Neural progenitor cell (in vitro differentiated cells): ENCODE measurements around the gene FBRSL1. TPM values are rescaled to one million over a fixed set of nuclear protein-coding genes. Genes with fewer than 3 reads are reported as not detected.

Source experiments
- DNase-seq: peaks from one replicate; pipeline ENCODE4 v3.0.0-alpha.2; 2016; ENCODE audit warnings: low spot score
- H2AFZ ChIP-seq: fragments of 200-600 bp; sonication (generic); replicated peaks from 2 replicates; pipeline ENCODE4 v1.6.1; 2016; ENCODE audit warnings: antibody characterized with exemption
- H3F3A ChIP-seq: fragments of 200-600 bp; sonication (generic); 2 replicates; pipeline ENCODE4 v1.6.1; 2016; ENCODE audit warnings: antibody characterized with exemption, low read depth
- H3K27ac ChIP-seq: fragments of 200-600 bp; sonication (generic); 2 replicates; pipeline ENCODE4 v1.5.1; 2016; ENCODE audit warnings: mild to moderate bottlenecking
- H3K27me3 ChIP-seq: fragments of 200-600 bp; sonication (generic); 2 replicates; pipeline ENCODE4 v1.6.1; 2016; ENCODE audit warnings: mild to moderate bottlenecking, moderate library complexity
- H3K36me3 ChIP-seq: fragments of 200-600 bp; sonication (generic); 2 replicates; pipeline ENCODE4 v1.5.1; 2016
- H3K4me1 ChIP-seq: fragments of 200-600 bp; sonication (generic); 2 replicates; pipeline ENCODE4 v1.6.1; 2016; ENCODE audit warnings: mixed run types
- H3K4me2 ChIP-seq: fragments of 200-600 bp; sonication (generic); 2 replicates; pipeline ENCODE4 v1.6.1; 2016
- H3K4me3 ChIP-seq: fragments of 200-600 bp; sonication (generic); 2 replicates; pipeline ENCODE4 v1.5.1; 2016
- H3K79me2 ChIP-seq: fragments of 200-600 bp; sonication (generic); 2 replicates; pipeline ENCODE4 v1.6.1; 2016; ENCODE audit warnings: low read depth
- H3K9ac ChIP-seq: fragments of 200-600 bp; sonication (generic); 2 replicates; pipeline ENCODE4 v1.6.1; 2016
- H3K9me3 ChIP-seq: fragments of 200-600 bp; sonication (generic); 2 replicates; pipeline ENCODE4 v1.5.1; 2016; ENCODE audit warnings: low read depth
- H4K20me1 ChIP-seq: fragments of 200-600 bp; sonication (generic); 2 replicates; pipeline ENCODE4 v1.6.1; 2016; ENCODE audit warnings: low read depth
- H3K27ac Mint-ChIP-seq: 3 replicates; pipeline ENCODE4 v1.8.0; 2021; ENCODE audit warnings: mixed read lengths
- H3K27me3 Mint-ChIP-seq: 2 replicates; pipeline ENCODE4 v1.8.0; 2022; ENCODE audit warnings: low read depth, mild to moderate bottlenecking, inconsistent platforms, moderate library complexity, mixed read lengths; ENCODE audit not compliant: insufficient read depth
- H3K36me3 Mint-ChIP-seq: 3 replicates; pipeline ENCODE4 v1.8.0; 2021; ENCODE audit warnings: mixed read lengths
- H3K4me1 Mint-ChIP-seq: 3 replicates; pipeline ENCODE4 v1.8.0; 2021; ENCODE audit warnings: mixed read lengths
- H3K4me3 Mint-ChIP-seq: 3 replicates; pipeline ENCODE4 v1.8.0; 2021; ENCODE audit warnings: mild to moderate bottlenecking, moderate library complexity, mixed read lengths
- H3K9me3 Mint-ChIP-seq: 3 replicates; pipeline ENCODE4 v1.8.0; 2020; ENCODE audit warnings: mixed read lengths
- EZH2 ChIP-seq: fragments of 200-600 bp; sonication (generic); IDR thresholded peaks from 2 replicates; pipeline ENCODE4 v1.6.1; 2017; ENCODE audit warnings: antibody characterized with exemption, mild to moderate bottlenecking, moderate library complexity
- EZH2phosphoT487 ChIP-seq: fragments of 200-600 bp; sonication (generic); IDR thresholded peaks from 2 replicates; pipeline ENCODE4 v1.6.1; 2017; ENCODE audit warnings: antibody characterized with exemption
- total RNA-seq: library from RNA; depleted of rRNA; stranded (reverse); fragments of >200 nt; gene quantifications from 2 replicates; pipeline ENCODE4 v1.2.3, GENCODE V29; 2015; ENCODE audit warnings: low replicate concordance
- TF ChIP-seq, protein P1 (sequence below): fragments of 200-600 bp; sonication (generic); IDR thresholded peaks from 2 replicates; pipeline ENCODE4 v1.5.1; 2017; ENCODE audit warnings: antibody characterized with exemption, mild to moderate bottlenecking

FBRSL1 gene
- total RNA-seq, 1 donor from 2014 or later = 7.4 TPM

DNA sequence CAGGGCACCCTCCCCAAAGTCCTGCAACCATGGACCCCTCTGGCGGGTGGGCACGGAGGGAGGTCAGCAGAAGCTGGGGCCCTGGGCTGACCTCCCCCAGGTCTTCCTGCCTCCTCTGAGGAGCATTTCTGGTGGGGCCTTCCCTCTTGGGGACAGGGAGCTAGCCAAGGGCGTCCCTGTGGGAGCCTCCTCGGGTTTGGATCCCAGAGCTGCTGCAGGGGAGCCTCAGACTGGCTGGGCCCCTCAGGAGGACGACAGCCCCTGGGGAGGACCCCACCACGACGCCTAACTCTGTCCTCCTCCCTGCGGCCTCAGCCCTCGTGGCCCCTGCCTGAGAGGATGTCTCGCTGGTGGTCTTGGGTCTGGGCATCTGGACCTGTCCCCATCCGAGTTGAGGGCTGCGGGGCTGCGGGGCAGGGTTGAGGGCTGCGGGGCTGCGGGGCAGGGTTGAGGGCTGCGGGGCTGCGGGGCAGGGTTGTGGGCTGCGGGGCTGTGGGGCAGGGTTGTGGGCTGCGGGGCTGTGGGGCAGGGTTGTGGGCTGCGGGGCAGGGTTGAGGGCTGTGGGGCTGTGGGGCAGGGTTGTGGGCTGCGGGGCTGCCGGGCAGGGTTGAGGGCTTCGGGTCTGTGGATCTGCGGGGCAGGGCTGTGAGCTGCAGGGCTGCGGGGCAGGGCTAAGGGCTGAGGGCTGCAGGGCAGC lies 37.4 kb downstream of the FBRSL1 start:
- no peaks in the 10 kb centered on the region for H3K36me3 ChIP-seq
- no peaks in the 10 kb centered on the region for H3K79me2 ChIP-seq
- H4K20me1 ChIP-seq = peaks cover 33% of the 10 kb centered on the region
- Mint-ChIP-seq H3K4me1 (peaks cover 4% of the 10 kb centered on the region), H3K9me3 (peaks cover 15% of the 10 kb centered on the region), H3K36me3 (peaks cover 6% of the 10 kb centered on the region), H3K27ac (no peak overlapping the region), H3K4me3 (no peak overlapping the region), H3K27me3 (no peaks in the 10 kb centered on the region)
- peaks cover 10% of the 10 kb centered on the region for H3K4me1 ChIP-seq
- H3K4me3 ChIP-seq = no peak overlapping the region
- H3K4me2 ChIP-seq = no peak overlapping the region
- H3K9me3 ChIP-seq = no peaks in the 10 kb centered on the region
- no peak overlapping the region for H3K27ac ChIP-seq
- peaks cover under 1% of the 10 kb centered on the region for H3F3A ChIP-seq
- no peak for DNase-seq
- no peak overlapping the region for H3K9ac ChIP-seq
- H3K27me3 ChIP-seq = no peaks in the 10 kb centered on the region
- no peak for TF ChIP-seq EZH2phosphoT487
- TF ChIP-seq, protein P1, sequence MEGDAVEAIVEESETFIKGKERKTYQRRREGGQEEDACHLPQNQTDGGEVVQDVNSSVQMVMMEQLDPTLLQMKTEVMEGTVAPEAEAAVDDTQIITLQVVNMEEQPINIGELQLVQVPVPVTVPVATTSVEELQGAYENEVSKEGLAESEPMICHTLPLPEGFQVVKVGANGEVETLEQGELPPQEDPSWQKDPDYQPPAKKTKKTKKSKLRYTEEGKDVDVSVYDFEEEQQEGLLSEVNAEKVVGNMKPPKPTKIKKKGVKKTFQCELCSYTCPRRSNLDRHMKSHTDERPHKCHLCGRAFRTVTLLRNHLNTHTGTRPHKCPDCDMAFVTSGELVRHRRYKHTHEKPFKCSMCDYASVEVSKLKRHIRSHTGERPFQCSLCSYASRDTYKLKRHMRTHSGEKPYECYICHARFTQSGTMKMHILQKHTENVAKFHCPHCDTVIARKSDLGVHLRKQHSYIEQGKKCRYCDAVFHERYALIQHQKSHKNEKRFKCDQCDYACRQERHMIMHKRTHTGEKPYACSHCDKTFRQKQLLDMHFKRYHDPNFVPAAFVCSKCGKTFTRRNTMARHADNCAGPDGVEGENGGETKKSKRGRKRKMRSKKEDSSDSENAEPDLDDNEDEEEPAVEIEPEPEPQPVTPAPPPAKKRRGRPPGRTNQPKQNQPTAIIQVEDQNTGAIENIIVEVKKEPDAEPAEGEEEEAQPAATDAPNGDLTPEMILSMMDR = no peak
- no peak for TF ChIP-seq EZH2
- H2AFZ ChIP-seq = no peak overlapping the region

DNA sequence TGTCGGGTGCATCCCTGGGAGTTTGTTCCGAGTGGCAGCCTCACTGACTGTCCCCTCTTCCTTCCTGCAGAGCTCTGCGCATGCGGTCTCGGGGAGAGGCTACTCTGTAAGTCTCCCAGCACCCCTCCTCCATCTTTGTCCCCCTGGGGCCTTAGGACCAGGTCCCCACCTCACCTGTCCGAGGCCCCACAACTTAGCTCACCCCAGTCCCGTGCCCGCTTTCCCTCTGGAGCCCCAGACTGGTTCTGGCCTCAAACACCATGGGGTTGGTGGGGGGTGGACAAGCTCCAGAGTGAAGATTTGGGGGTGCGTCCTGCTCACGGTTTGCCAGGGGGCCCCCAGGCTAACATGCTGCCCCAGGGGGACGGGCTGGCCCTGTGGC lies 37.9 kb downstream of the FBRSL1 start:
- Histone ChIP-seq H3K4me2 (no peak overlapping the region), H3K9me3 (no peaks in the 10 kb centered on the region), H3K27ac (no peak overlapping the region), H3K4me1 (peaks cover 10% of the 10 kb centered on the region), H3K4me3 (no peak overlapping the region), H3F3A (peaks cover 6% of the 10 kb centered on the region), H3K27me3 (no peaks in the 10 kb centered on the region), H2AFZ (no peak overlapping the region), H3K36me3 (no peaks in the 10 kb centered on the region), H4K20me1 (peaks cover 30% of the 10 kb centered on the region), H3K9ac (no peak overlapping the region), H3K79me2 (no peaks in the 10 kb centered on the region)
- Mint-ChIP-seq H3K9me3 (peaks cover 16% of the 10 kb centered on the region), H3K27ac (no peak overlapping the region), H3K4me1 (peaks cover 4% of the 10 kb centered on the region), H3K27me3 (no peaks in the 10 kb centered on the region), H3K4me3 (no peak overlapping the region), H3K36me3 (peaks cover 6% of the 10 kb centered on the region)
- TF ChIP-seq EZH2 = no peak
- TF ChIP-seq EZH2phosphoT487 = no peak
- TF ChIP-seq, protein P1 = no peak
- no peak for DNase-seq

DNA sequence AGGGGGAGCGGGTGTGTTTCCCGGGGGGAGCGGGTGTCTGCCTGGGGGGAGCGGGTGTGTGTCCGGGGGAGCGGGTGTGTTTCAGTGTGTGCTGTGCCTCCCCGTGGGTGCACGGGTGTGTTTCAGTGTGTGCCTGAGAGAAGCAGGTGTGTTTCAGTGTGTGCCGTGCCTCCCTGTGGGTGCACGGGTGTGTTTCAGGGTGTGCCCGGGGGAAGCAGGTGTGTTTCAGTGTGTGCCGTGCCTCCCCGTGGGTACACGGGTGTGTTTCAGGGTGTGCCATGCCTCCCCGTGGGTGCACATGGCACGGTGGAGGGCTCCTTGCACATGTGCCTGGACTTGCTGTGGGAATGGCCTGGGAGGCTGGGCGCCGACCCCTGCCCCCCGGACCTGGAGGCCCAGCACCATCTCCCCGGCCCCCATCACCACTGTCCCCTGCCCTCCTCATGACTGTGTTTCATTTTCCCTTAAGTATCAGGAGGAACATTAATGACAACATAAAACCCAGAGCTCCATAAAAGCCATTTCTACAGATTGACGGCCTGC lies 38.7 kb downstream of the FBRSL1 start:
- no peak for TF ChIP-seq EZH2
- TF ChIP-seq, protein P1 = no peak
- TF ChIP-seq EZH2phosphoT487 = no peak
- Histone ChIP-seq H4K20me1 (peaks cover 24% of the 10 kb centered on the region), H3K79me2 (no peaks in the 10 kb centered on the region), H3K4me1 (peaks cover 10% of the 10 kb centered on the region), H3K27me3 (no peaks in the 10 kb centered on the region), H2AFZ (no peak overlapping the region), H3K9ac (no peak overlapping the region), H3K9me3 (no peaks in the 10 kb centered on the region), H3F3A (peaks cover 12% of the 10 kb centered on the region), H3K27ac (no peak overlapping the region), H3K36me3 (no peaks in the 10 kb centered on the region), H3K4me2 (no peak overlapping the region), H3K4me3 (no peak overlapping the region)
- Mint-ChIP-seq H3K27me3 (no peaks in the 10 kb centered on the region), H3K4me1 (peaks cover 4% of the 10 kb centered on the region), H3K27ac (no peak overlapping the region), H3K36me3 (peaks cover 9% of the 10 kb centered on the region), H3K4me3 (no peak overlapping the region), H3K9me3 (peaks cover 20% of the 10 kb centered on the region)
- DNase-seq = no peak
